ENCODE results near the gene PIAS4. TPM values are rescaled to one million over a fixed set of nuclear protein-coding genes. Genes with fewer than 3 reads are reported as not detected.

PIAS4 gene
- total RNA-seq, 3 donors from 2014 or later = 9.4 to 17.0 (median 15.7) TPM

GRCh38 chr19:3981373-3981735, 26.2 kb upstream of the PIAS4 start:
- no peaks in the 10 kb centered on the region for H3K27me3 ChIP-seq
- DNase-seq (ENCODE audit: low spot score in 2 of 2) = peak in 1 of 2 donors; percentile 17

GRCh38 chr19:3981736-3982681, 25.5 kb upstream of the PIAS4 start:
- peaks cover 44% of the 10 kb centered on the region for H3K36me3 ChIP-seq
- no peak for TF ChIP-seq POLR2A (IDR thresholded peaks at IDR 0.05)
- no peak for TF ChIP-seq CTCF (IDR thresholded peaks at IDR 0.05)
- no peak for TF ChIP-seq POLR2AphosphoS5 (IDR thresholded peaks at IDR 0.05)
- intact Hi-C loops (cut with DNase I; ENCODE audit: low total_unique reads) = loop anchor here (5.0 kb wide), 1 partner anchor 80 kb away; no protein-coding TSS in a partner anchor
- H3K4me3 ChIP-seq = peak overlapping the region in 1 of 3 donors; percentile 97
- H3K27ac ChIP-seq = peak overlapping the region; percentile 29 to 99
- peaks cover 15 to 30% of the 10 kb centered on the region in 2 donors for H3K4me1 ChIP-seq
- peak in 1 of 2 donors; percentile 24 for DNase-seq (ENCODE audit: low spot score in 2 of 2)
- no peaks in the 10 kb centered on the region for H3K27me3 ChIP-seq
- no peaks in the 10 kb centered on the region for H3K9me3 ChIP-seq

More at GRCh38 chr19:3981373-3981735, 26.2 kb upstream of the PIAS4 start:
- no peak for TF ChIP-seq POLR2A (IDR thresholded peaks at IDR 0.05)
- TF ChIP-seq CTCF (IDR thresholded peaks at IDR 0.05) = no peak
- no peak for TF ChIP-seq POLR2AphosphoS5 (IDR thresholded peaks at IDR 0.05)
- intact Hi-C loops (cut with DNase I; ENCODE audit: low total_unique reads) = loop anchor here (5.0 kb wide), 1 partner anchor 81 kb away; no protein-coding TSS in a partner anchor
- H3K9me3 ChIP-seq = no peaks in the 10 kb centered on the region
- H3K27ac ChIP-seq = peak overlapping the region; percentile 19 to 29
- peaks cover 10 to 23% of the 10 kb centered on the region in 2 donors for H3K4me1 ChIP-seq
- peaks cover 45% of the 10 kb centered on the region for H3K36me3 ChIP-seq
- no peak overlapping the region for H3K4me3 ChIP-seq

- Histone ChIP-seq H3K27ac (peak overlapping the region; percentile 98 to 99), H3K27me3 (no peaks in the 10 kb centered on the region), H3K4me1 (peaks cover 17 to 32% of the 10 kb centered on the region in 2 donors), H3K36me3 (peaks cover 35% of the 10 kb centered on the region), H3K4me3 (peak overlapping the region in 2 of 3 donors; percentile 96 to 97), H3K9me3 (no peaks in the 10 kb centered on the region)
- peak in 1 of 2 donors; percentile 41 for DNase-seq (ENCODE audit: low spot score in 2 of 2)
- no peak for TF ChIP-seq CTCF (IDR thresholded peaks at IDR 0.05)
- no peak for TF ChIP-seq POLR2A (IDR thresholded peaks at IDR 0.05)
- TF ChIP-seq POLR2AphosphoS5 (IDR thresholded peaks at IDR 0.05) = peak in 1 of 3 donors; percentile 29
- intact Hi-C loops (cut with DNase I; ENCODE audit: low total_unique reads) = loop anchor here (5.0 kb wide), 1 partner anchor 79 kb away; no protein-coding TSS in a partner anchor
Observed at GRCh38 chr19:3982701-3983541, 24.6 kb upstream of the PIAS4 start.

- H3K27me3 ChIP-seq = no peaks in the 10 kb centered on the region
- peak overlapping the region; percentile 96 to 98 (median 97) for H3K4me3 ChIP-seq
- TF ChIP-seq POLR2A (IDR thresholded peaks at IDR 0.05) = no peak
- TF ChIP-seq POLR2AphosphoS5 (IDR thresholded peaks at IDR 0.05) = no peak
- no peak for TF ChIP-seq CTCF (IDR thresholded peaks at IDR 0.05)
- peak overlapping the region; percentile 98 to 99 for H3K27ac ChIP-seq
- no peaks in the 10 kb centered on the region for H3K9me3 ChIP-seq
- intact Hi-C loops (cut with DNase I; ENCODE audit: low total_unique reads) = loop anchor here (5.0 kb wide), 1 partner anchor 79 kb away; no protein-coding TSS in a partner anchor
- peaks cover 30% of the 10 kb centered on the region for H3K36me3 ChIP-seq
- peaks cover 17 to 32% of the 10 kb centered on the region in 2 donors for H3K4me1 ChIP-seq
- peak in 1 of 2 donors; percentile 17 for DNase-seq (ENCODE audit: low spot score in 2 of 2)
Observed at GRCh38 chr19:3983542-3983914, 24.0 kb upstream of the PIAS4 start.
